ENCODE results near the gene NAXD. TPM values are rescaled to one million over a fixed set of nuclear protein-coding genes. Genes with fewer than 3 reads are reported as not detected.
A peak's percentile ranks its signal among the peaks of the same experiment; 100 is the strongest.

NAXD gene
- total RNA-seq, 4 donors from 2014 or later = 27.1 to 43.2 (median 35.8) TPM

- no peak overlapping the region for H3K4me3 ChIP-seq
- H3K36me3 ChIP-seq = peaks cover 0 to 66% (median 0%) of the 10 kb centered on the region in 3 donors
- no peaks in the 10 kb centered on the region for H3K9me3 ChIP-seq
- peaks cover 0 to 14% (median 0%) of the 10 kb centered on the region in 4 donors for H3K4me1 ChIP-seq
- H3K27me3 ChIP-seq = no peaks in the 10 kb centered on the region
- peak in 1 of 3 donors; percentile 60 for DNase-seq
- TF ChIP-seq POLR2A (IDR thresholded peaks at IDR 0.05) (no peak), CTCF (IDR thresholded peaks at IDR 0.05) (peak in 4 of 6 experiments; percentile 26 to 65 (median 62))
- H3K27ac ChIP-seq = no peak overlapping the region
Observed at GRCh38 chr13:110683203-110683883, 68.0 kb downstream of the NAXD start.

GRCh38 chr13:110683921-110684320, 68.6 kb downstream of the NAXD start:
- TF ChIP-seq CTCF (IDR thresholded peaks at IDR 0.05) (no peak), POLR2A (IDR thresholded peaks at IDR 0.05) (no peak)
- no peaks in the 10 kb centered on the region for H3K9me3 ChIP-seq
- no peaks in the 10 kb centered on the region for H3K27me3 ChIP-seq
- peaks cover 0 to 62% (median 0%) of the 10 kb centered on the region in 3 donors for H3K36me3 ChIP-seq
- no peak overlapping the region for H3K4me3 ChIP-seq
- H3K4me1 ChIP-seq = peaks cover 0 to 14% (median 0%) of the 10 kb centered on the region in 4 donors
- peak overlapping the region in 2 of 4 donors; percentile 73 to 77 for H3K27ac ChIP-seq
- DNase-seq = peak in 1 of 3 donors; percentile 37

GRCh38 chr13:110684388-110685056, 69.2 kb downstream of the NAXD start:
- TF ChIP-seq POLR2A (IDR thresholded peaks at IDR 0.05) (no peak), CTCF (IDR thresholded peaks at IDR 0.05) (peak in 1 of 6 experiments; percentile 6)
- Histone ChIP-seq H3K4me3 (peak overlapping the region in 1 of 4 donors; percentile 5), H3K4me1 (peaks cover 0 to 14% (median 0%) of the 10 kb centered on the region in 4 donors), H3K27ac (peak overlapping the region in 3 of 4 donors; percentile 15 to 77 (median 73)), H3K36me3 (peaks cover 0 to 57% (median 0%) of the 10 kb centered on the region in 3 donors), H3K9me3 (no peaks in the 10 kb centered on the region), H3K27me3 (no peaks in the 10 kb centered on the region)
- DNase-seq = peak in 1 of 3 donors; percentile 45

GRCh38 chr13:110685305-110686020, 70.1 kb downstream of the NAXD start:
- no peaks in the 10 kb centered on the region for H3K27me3 ChIP-seq
- H3K27ac ChIP-seq = peak overlapping the region in 3 of 4 donors; percentile 15 to 77 (median 73)
- DNase-seq = peak in 1 of 3 donors; percentile 78
- TF ChIP-seq POLR2A (IDR thresholded peaks at IDR 0.05) (peak in 1 of 2 donors; percentile 40), CTCF (IDR thresholded peaks at IDR 0.05) (no peak)
- H3K9me3 ChIP-seq = no peaks in the 10 kb centered on the region
- peaks cover 0 to 14% (median 0%) of the 10 kb centered on the region in 4 donors for H3K4me1 ChIP-seq
- peaks cover 0 to 57% (median 0%) of the 10 kb centered on the region in 3 donors for H3K36me3 ChIP-seq
- H3K4me3 ChIP-seq = no peak overlapping the region

GRCh38 chr13:110687736-110688135, 72.4 kb downstream of the NAXD start:
- no peak for DNase-seq
- Histone ChIP-seq H3K27me3 (no peaks in the 10 kb centered on the region), H3K4me3 (no peak overlapping the region), H3K9me3 (no peaks in the 10 kb centered on the region), H3K36me3 (peaks cover 0 to 39% (median 0%) of the 10 kb centered on the region in 3 donors), H3K27ac (no peak overlapping the region), H3K4me1 (peaks cover 0 to 14% (median 0%) of the 10 kb centered on the region in 4 donors)
- TF ChIP-seq POLR2A (IDR thresholded peaks at IDR 0.05) = no peak
- TF ChIP-seq CTCF (IDR thresholded peaks at IDR 0.05) = no peak
